GM19025 (cell line): ENCODE measurements around the gene SRGAP3.

ENCODE experiments used
- ATAC-seq: cut with Tn5 transposase; IDR thresholded peaks from one replicate; pipeline ENCODE4 v1.9.1; 2021; ENCODE audit warnings: mild to moderate bottlenecking, low read depth, moderate library complexity; ENCODE audit not compliant: unreplicated experiment

Gene SRGAP3

GRCh38 chr3:9068051-9068450 lies 181.4 kb downstream of the SRGAP3 start:
- no peak for ATAC-seq

- no peak for ATAC-seq
These were observed 182.0 kb downstream of the SRGAP3 start for GRCh38 chr3:9067352-9067975.

- ATAC-seq: no peak
These were observed 182.7 kb downstream of the SRGAP3 start for GRCh38 chr3:9066775-9067174.

DNA sequence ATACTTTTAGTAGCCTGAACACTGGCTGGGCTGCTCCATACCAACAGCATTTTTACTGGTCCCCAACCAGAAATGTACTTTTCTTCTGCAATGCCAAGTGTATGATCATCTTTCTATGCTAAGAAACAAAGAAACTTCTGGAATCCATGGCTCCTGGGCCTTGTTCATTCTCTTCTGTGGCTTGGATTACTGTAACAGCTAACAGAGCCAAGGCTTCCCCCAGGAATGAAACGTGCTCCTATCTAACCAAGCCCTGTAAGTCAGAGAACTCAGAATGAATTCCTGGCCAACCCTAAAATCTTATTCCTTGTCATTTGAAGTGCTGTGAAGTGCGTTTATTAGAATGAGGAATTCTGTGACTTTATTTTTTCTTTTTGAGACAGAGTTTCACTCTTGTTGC lies 183.3 kb downstream of the SRGAP3 start:
- ATAC-seq: no peak

DNA sequence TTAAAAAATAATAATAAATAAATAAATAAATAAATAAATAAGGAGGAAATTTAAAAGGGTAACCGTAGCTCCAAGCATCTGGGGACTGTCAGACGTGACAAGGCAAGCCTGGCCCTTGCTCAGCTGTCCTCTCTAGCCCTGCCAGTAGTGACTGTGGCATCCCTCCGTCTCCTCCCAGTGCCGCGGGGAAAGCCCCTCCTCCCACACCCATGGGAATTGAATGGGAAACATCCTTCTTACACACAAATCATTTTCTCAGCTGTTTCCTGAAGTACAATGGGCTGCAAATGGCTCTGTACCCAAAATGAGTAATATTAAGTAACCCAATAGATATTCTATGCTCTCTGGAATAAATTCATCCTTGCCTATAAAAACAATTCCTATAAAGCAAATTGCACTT lies 184.6 kb downstream of the SRGAP3 start:
- no peak for ATAC-seq

DNA sequence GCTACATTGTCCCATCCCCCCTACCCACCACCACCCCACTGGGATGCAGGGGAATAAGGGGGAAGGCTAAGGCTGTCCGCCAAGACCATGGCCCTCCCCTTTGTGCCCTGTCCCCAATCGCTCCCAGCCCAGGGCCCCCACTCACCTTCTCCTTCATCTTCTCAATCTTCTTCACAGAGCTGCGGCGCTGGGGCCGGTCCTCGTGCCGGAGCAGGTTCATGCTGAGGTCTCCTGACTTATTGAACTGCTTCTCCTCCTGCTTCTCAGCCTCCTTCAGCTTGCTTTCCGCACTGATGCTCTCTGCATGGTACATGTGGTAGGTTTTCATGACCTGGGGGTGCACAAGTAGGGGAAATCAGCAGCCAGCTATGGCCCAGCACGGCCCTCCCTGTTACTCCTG lies 185.2 kb downstream of the SRGAP3 start:
- no peak for ATAC-seq

DNA sequence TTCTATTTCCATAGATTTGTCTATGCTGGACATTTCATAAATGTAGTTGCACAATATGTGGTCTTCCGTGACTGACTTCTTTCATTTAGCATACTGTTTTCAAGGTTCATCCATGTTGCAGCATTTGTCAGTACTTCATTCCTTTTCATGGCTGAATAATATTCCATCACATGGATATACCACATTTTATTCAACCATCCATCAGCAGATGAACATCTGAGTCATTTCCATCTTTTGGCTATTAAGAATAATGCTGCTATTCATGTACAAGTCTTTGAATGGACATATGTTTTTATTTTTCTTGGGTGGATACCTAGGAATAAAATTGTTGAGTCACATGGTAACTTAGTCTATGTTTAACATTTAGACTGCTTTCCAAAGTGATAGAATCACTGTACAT lies 186.9 kb downstream of the SRGAP3 start:
- ATAC-seq: no peak

- ATAC-seq: no peak
These were observed 187.8 kb downstream of the SRGAP3 start for GRCh38 chr3:9061634-9062033.

- ATAC-seq: no peak
These were observed 189.7 kb downstream of the SRGAP3 start for GRCh38 chr3:9059489-9060400.

- ATAC-seq: no peak
These were observed 192.9 kb downstream of the SRGAP3 start for GRCh38 chr3:9056581-9056980.

DNA sequence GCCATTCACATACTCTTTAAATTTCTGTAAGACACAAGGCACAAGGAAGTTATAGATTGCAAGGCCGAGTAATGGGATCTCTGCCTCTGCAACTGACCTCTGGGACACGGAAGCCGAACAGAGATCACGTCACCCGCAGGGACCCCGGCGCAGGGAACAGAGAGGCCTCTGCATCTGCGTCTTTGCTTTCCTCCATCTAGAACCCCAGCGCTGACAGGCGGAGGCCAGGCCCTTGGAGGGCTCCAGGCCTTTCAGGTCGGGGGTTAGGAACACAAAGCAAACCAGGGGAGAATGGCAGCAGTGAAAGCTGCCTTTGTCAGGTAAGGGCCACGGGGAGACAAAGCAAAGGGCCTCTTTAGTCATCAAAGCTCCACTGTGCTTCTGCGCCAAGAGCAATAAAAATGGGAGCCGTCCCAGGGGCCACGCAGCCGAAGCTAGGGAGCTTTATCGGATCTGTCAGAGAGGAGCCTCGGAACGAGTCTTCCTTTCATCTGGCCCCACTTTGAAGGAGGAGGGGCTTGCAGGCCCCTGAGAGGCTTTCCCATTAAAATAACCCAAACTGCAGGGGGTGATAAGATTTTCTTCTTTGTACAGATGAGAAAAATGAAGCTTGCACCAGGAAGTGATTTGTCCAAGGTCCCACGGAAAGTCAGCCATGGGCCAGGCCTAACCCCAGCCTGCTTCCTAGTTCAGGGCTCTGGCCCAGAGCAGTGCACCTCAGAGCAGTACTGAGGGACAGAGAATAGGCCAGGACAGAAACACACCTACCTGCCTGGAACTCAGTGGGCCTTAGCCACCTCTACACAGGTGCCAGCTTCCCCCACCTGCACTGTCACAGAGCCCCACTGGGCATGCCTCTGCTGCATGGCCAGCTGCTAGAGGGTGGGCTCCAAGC lies 201.7 kb downstream of the SRGAP3 start:
- no peak for ATAC-seq

GRCh38 chr3:9045371-9045770 lies 204.1 kb downstream of the SRGAP3 start:
- no peak for ATAC-seq

- ATAC-seq: no peak
These were observed 206.4 kb downstream of the SRGAP3 start for GRCh38 chr3:9043063-9043462.

GRCh38 chr3:9041626-9042025 lies 207.8 kb downstream of the SRGAP3 start:
- no peak for ATAC-seq

- ATAC-seq: no peak
These were observed 208.4 kb downstream of the SRGAP3 start for GRCh38 chr3:9040996-9041395.

- no peak for ATAC-seq
These were observed 212.2 kb downstream of the SRGAP3 start for GRCh38 chr3:9037144-9037711.

DNA sequence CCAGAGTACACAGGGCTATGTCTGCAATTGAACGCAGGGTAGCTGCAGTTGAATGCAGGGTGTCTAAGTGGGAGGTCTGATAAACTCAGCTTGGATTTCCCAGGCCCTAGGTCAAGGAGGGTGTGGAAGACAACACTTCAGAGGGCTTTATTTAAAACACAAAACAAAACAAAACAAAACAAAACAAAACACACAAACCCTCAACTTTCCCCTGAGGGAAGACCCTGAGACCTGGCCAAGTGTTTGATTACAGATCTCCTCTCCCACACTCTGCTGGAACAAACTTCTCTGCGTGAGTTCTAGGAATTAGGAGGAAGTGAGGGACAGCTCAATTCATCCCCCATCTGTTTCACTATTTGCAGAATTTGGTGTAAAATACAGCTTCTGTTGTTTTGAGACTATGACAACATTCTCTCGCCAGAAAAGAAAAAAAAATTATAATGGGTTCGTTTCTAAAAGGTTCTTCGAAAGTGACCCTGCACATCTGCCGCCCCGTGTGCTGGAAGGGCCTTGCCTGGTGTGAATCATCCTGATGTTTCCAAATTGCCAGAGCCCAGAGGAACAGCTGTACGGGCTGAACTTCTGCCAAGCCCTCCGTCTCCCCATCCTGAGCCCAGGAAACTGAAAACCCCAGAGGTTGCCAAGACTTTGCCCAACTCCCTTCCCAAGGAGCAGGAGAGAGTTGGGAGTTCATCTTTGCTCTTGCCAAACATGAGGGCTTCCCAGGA lies 212.9 kb downstream of the SRGAP3 start:
- ATAC-seq: no peak

- ATAC-seq: no peak
These were observed 213.5 kb downstream of the SRGAP3 start for GRCh38 chr3:9035961-9036360.

- no peak for ATAC-seq
These were observed 214.0 kb downstream of the SRGAP3 start for GRCh38 chr3:9035473-9035872.

GRCh38 chr3:9033867-9034266 lies 215.6 kb downstream of the SRGAP3 start:
- no peak for ATAC-seq
